Naive thymus-derived CD4-positive, alpha-beta T cell (primary cell): ENCODE data around the gene ADRM1. TPM values are rescaled to one million over a fixed set of nuclear protein-coding genes. Genes with fewer than 3 reads are reported as not detected.

Source experiments
- ATAC-seq: fragments of 150-1000 bp; cut with Tn5 transposase; 2 replicates; pipeline ENCODE4 v1.10.0; 2021; ENCODE audit warnings: mild to moderate bottlenecking, moderate library complexity
- CTCF ChIA-PET: fragments of 350-600 bp; sonication (Branson Sonifier 250); formaldehyde crosslinking; loops from one replicate; lab custom pipeline; 2021; ENCODE audit warnings: antibody characterized with exemption; lab: Charles Lee
- POLR2A ChIA-PET: fragments of 350-600 bp; sonication (Branson Sonifier 250); formaldehyde crosslinking; loops from one replicate; lab custom pipeline; 2021; ENCODE audit warnings: antibody characterized with exemption, inconsistent platforms; lab: Charles Lee
- DNase-seq, 9 donors: peaks; one replicate each; pipeline versions ENCODE4 v3.0.0 to v3.0.0-alpha.2; 2020 to 2022; ENCODE audit warnings: mixed read lengths in 1 of 9
- H3K27ac ChIP-seq: one replicate; pipeline ENCODE4 v1.7.0; 2013; ENCODE audit warnings: mild to moderate bottlenecking, low read depth, low read length, moderate library complexity
- H3K27me3 ChIP-seq, 2 donors: one replicate each; pipeline ENCODE4 v1.7.0; 2013; ENCODE audit warnings: low read length in 2 of 2, mild to moderate bottlenecking in 2 of 2, moderate library complexity in 2 of 2; ENCODE audit not compliant: control insufficient read depth in 2 of 2, insufficient read depth in 2 of 2
- H3K36me3 ChIP-seq, 3 experiments: 1 replicate in 2 of 3; 2 replicates in 1 of 3; pipeline ENCODE4 v1.7.0; 2013; ENCODE audit warnings: low read length in 3 of 3, mild to moderate bottlenecking in 3 of 3, moderate library complexity in 1 of 3; ENCODE audit not compliant: insufficient read depth in 3 of 3, control insufficient read depth in 2 of 3
- H3K4me1 ChIP-seq, 2 donors: one replicate each; pipeline ENCODE4 v1.7.0; 2013; ENCODE audit warnings: low read length in 2 of 2, mild to moderate bottlenecking in 2 of 2, moderate library complexity in 1 of 2; ENCODE audit not compliant: control insufficient read depth in 2 of 2, insufficient read depth in 2 of 2
- H3K4me3 ChIP-seq: 2 replicates; pipeline ENCODE4 v1.7.0; 2013; ENCODE audit warnings: mild to moderate bottlenecking, low read length
- H3K9me3 ChIP-seq, 3 experiments: 1 replicate in 2 of 3; 2 replicates in 1 of 3; pipeline ENCODE4 v1.7.0; 2013; ENCODE audit warnings: low read length in 3 of 3; ENCODE audit not compliant: control insufficient read depth in 2 of 3
- H3K27ac Mint-ChIP-seq, 9 donors: one replicate each; pipeline ENCODE4 v1.8.0; 2020 to 2022; ENCODE audit warnings: mixed read lengths in 9 of 9, mild to moderate bottlenecking in 8 of 9, moderate library complexity in 5 of 9, inconsistent platforms in 2 of 9
- H3K27me3 Mint-ChIP-seq, 5 donors: one replicate each; pipeline ENCODE4 v1.8.0; 2021 to 2022; ENCODE audit warnings: mixed read lengths in 5 of 5, mild to moderate bottlenecking in 1 of 5
- H3K36me3 Mint-ChIP-seq, 5 donors: one replicate each; pipeline ENCODE4 v1.8.0; 2020 to 2022; ENCODE audit warnings: mixed read lengths in 5 of 5, mild to moderate bottlenecking in 3 of 5, inconsistent platforms in 1 of 5
- H3K4me1 Mint-ChIP-seq, 7 donors: one replicate each; pipeline ENCODE4 v1.8.0; 2020 to 2022; ENCODE audit warnings: mixed read lengths in 7 of 7, mild to moderate bottlenecking in 3 of 7, inconsistent platforms in 1 of 7
- H3K4me3 Mint-ChIP-seq, 10 donors: one replicate each; pipeline ENCODE4 v1.8.0; 2020 to 2022; ENCODE audit warnings: mild to moderate bottlenecking in 10 of 10, mixed read lengths in 10 of 10, moderate library complexity in 6 of 10, inconsistent platforms in 2 of 10
- H3K9me3 Mint-ChIP-seq, 11 donors: one replicate each; pipeline ENCODE4 v1.8.0; 2020 to 2022; ENCODE audit warnings: mixed read lengths in 11 of 11, mild to moderate bottlenecking in 4 of 11, inconsistent platforms in 1 of 11, moderate library complexity in 1 of 11
- intact Hi-C, 2 donors: fragments of 100-400 bp; cut with micrococcal nuclease; formaldehyde crosslinking; loops; one replicate each; pipeline ENCODE4 v1.15.1; 2023
- polyA plus RNA-seq, 2 donors: library from polyadenylated mRNA; unstranded; fragments of 300-500 nt; fragmentation: Illumina TruSeq; gene quantifications; one replicate each; pipeline ENCODE4 v1.2.3, GENCODE V29; 2021
- total RNA-seq, 6 experiments: library from RNA in 5 of 6; stranded (reverse) in 5 of 6; gene quantifications; 1 replicate in 5 of 6; 2 replicates in 1 of 6; pipeline ENCODE4 v1.2.3 and lab custom pipeline; 2021 to 2026

The ADRM1 gene
- total and polyA plus RNA-seq, 7 experiments from 2014 or later, result 51.3 to 117 (median 56.1) TPM

GRCh38 chr20:62311832-62312661 lies 9.2 kb downstream of the ADRM1 start:
- H3K36me3 Mint-ChIP-seq, result peaks cover 0 to 8% (median 3%) of the 10 kb centered on the region in 5 donors
- H3K4me1 Mint-ChIP-seq, result no peaks in the 10 kb centered on the region
- ATAC-seq (no peak), DNase-seq (no peak)
- H3K27me3 ChIP-seq, result no peaks in the 10 kb centered on the region
- no peaks in the 10 kb centered on the region for H3K4me1 ChIP-seq
- ChIA-PET CTCF (no interaction called here), POLR2A (no interaction called here)
- intact Hi-C loops, result no loop called here
- H3K27ac ChIP-seq, result no peak overlapping the region
- peaks cover 0 to 23% (median 4%) of the 10 kb centered on the region in 3 experiments for H3K36me3 ChIP-seq
- H3K9me3 Mint-ChIP-seq, result no peaks in the 10 kb centered on the region
- H3K27me3 Mint-ChIP-seq, result no peaks in the 10 kb centered on the region
- H3K9me3 ChIP-seq, result no peaks in the 10 kb centered on the region
- no peak overlapping the region for H3K27ac Mint-ChIP-seq
- no peak overlapping the region for H3K4me3 Mint-ChIP-seq
- no peak overlapping the region for H3K4me3 ChIP-seq

DNA sequence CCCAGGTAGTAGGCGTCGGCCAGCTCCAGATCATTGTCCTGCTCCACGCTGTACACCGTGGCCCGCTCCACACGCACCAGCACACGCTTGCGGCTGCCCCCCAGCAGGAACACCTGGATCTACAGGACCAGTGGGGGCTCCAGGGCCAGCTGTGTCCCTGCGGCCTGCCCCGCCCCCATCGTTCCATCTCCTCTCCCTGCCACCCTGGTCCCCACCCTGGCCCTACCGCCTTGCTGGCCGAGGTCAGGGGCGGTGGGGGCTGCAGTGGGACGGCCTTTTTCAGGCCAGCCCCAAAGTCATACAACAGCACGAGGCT lies 9.8 kb downstream of the ADRM1 start:
- DNase-seq (no peak), ATAC-seq (no peak)
- H3K27ac ChIP-seq, result no peak overlapping the region
- Mint-ChIP-seq H3K27me3 (no peaks in the 10 kb centered on the region), H3K9me3 (no peaks in the 10 kb centered on the region), H3K36me3 (peaks cover 0 to 8% (median 3%) of the 10 kb centered on the region in 5 donors), H3K27ac (no peak overlapping the region), H3K4me1 (no peaks in the 10 kb centered on the region), H3K4me3 (no peak overlapping the region)
- ChIA-PET CTCF (no interaction called here), POLR2A (no interaction called here)
- intact Hi-C loops, result no loop called here
- H3K27me3 ChIP-seq, result no peaks in the 10 kb centered on the region
- H3K9me3 ChIP-seq, result no peaks in the 10 kb centered on the region
- no peaks in the 10 kb centered on the region for H3K4me1 ChIP-seq
- no peak overlapping the region for H3K4me3 ChIP-seq
- peaks cover 0 to 17% (median 4%) of the 10 kb centered on the region in 3 experiments for H3K36me3 ChIP-seq

DNA sequence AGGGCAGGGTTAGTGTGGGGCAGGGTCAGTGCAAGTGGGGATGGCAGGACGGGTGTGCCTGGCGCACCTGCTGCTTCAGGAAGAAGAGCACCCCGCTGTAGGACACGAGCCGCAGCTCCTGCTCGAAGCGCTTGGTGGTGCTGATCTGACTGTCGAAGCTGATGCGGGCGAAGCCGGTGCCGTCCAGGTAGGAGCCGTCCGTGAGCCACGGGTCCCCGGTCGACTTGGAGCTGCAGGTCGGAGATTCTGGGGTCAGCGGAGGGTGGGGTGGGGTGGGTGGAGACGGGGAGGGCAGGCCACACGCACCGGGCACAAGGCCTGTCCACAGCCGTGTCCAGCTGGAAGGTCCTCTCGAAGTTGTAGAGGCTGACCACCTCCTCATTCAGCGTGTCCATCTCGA lies 10.2 kb downstream of the ADRM1 start:
- no peak for DNase-seq
- H3K4me3 ChIP-seq, result no peak overlapping the region
- H3K36me3 ChIP-seq, result peaks cover 0 to 13% (median 4%) of the 10 kb centered on the region in 3 experiments
- peaks cover 0 to 8% (median 3%) of the 10 kb centered on the region in 5 donors for H3K36me3 Mint-ChIP-seq
- ATAC-seq, result no peak
- no peaks in the 10 kb centered on the region for H3K27me3 ChIP-seq
- no peak overlapping the region for H3K27ac ChIP-seq
- ChIA-PET POLR2A (no interaction called here), CTCF (no interaction called here)
- intact Hi-C loops, result no loop called here
- H3K27me3 Mint-ChIP-seq, result no peaks in the 10 kb centered on the region
- no peaks in the 10 kb centered on the region for H3K9me3 ChIP-seq
- no peaks in the 10 kb centered on the region for H3K9me3 Mint-ChIP-seq
- no peak overlapping the region for H3K4me3 Mint-ChIP-seq
- H3K4me1 ChIP-seq, result no peaks in the 10 kb centered on the region
- H3K27ac Mint-ChIP-seq, result no peak overlapping the region
- H3K4me1 Mint-ChIP-seq, result no peaks in the 10 kb centered on the region

DNA sequence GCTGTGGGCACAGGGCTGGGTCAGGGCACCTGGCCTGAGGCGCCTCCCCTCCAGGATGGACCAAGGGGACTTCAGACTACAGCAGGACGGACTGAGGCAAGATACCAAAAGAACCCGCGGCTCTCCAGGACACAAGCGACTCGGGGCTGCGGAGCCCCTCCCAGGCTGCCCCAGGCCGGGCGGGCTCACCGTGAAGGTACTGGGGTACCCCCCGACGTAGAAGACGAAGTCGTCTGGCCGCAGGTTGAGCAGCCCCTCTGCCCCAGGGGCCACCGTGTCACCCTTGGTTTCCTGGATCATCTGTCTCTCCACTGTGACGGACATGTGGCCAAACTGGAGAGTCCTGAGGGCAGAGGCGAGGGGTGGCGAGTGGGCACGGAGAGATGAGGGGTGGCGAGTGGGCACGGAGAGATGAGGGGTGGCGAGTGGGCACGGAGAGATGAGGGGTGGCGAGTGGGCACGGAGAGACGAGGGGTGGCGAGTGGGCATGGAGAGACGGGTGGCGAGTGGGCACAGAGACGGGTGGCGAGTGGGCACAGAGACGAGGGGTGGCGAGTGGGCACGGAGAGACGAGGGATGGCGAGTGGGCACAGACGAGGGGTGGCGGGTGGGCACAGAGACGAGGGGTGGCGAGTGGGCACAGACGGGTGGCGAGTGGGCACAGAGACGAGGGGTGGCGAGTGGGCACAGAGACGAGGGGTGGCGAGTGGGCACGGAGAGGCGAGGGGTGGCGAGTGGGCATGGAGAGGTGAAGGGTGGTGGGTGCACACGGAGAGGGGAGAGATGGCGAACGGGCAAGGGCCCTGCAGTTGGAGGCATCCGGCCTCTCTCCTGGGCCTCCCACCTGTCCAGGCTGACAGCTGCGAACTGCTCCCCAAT lies 10.9 kb downstream of the ADRM1 start:
- Histone ChIP-seq H3K4me1 (no peaks in the 10 kb centered on the region), H3K9me3 (no peaks in the 10 kb centered on the region), H3K36me3 (peaks cover 0 to 6% (median 0%) of the 10 kb centered on the region in 3 experiments), H3K4me3 (no peak overlapping the region), H3K27me3 (no peaks in the 10 kb centered on the region), H3K27ac (no peak overlapping the region)
- Mint-ChIP-seq H3K9me3 (no peaks in the 10 kb centered on the region), H3K4me1 (no peaks in the 10 kb centered on the region), H3K27me3 (no peaks in the 10 kb centered on the region), H3K27ac (no peak overlapping the region), H3K36me3 (peaks cover 0 to 3% (median 0%) of the 10 kb centered on the region in 5 donors), H3K4me3 (no peak overlapping the region)
- ChIA-PET POLR2A (no interaction called here), CTCF (no interaction called here)
- intact Hi-C loops, result no loop called here
- DNase-seq (no peak), ATAC-seq (no peak)

DNA sequence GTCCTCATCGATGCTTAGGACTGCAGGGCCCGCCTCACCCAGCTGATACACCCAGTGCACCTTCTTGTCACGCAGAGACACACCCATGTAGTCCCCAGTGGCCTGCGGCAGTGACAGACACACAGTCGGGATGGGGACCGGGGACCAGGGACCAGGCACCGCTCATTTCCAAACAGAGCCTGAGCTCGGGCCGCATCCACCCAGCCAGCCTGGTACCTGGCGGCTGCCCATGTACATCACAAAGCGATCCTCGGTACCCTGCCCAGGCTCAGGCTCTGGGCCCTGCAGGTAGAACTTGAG lies 11.5 kb downstream of the ADRM1 start:
- no peaks in the 10 kb centered on the region for H3K4me1 ChIP-seq
- Mint-ChIP-seq H3K4me1 (no peaks in the 10 kb centered on the region), H3K9me3 (no peaks in the 10 kb centered on the region), H3K27me3 (no peaks in the 10 kb centered on the region), H3K4me3 (no peak overlapping the region), H3K27ac (no peak overlapping the region), H3K36me3 (no peaks in the 10 kb centered on the region)
- no peak for DNase-seq
- no peaks in the 10 kb centered on the region for H3K27me3 ChIP-seq
- intact Hi-C loops, result no loop called here
- no peak overlapping the region for H3K4me3 ChIP-seq
- no peak for ATAC-seq
- peaks cover 0 to under 1% (median 0%) of the 10 kb centered on the region in 3 experiments for H3K36me3 ChIP-seq
- ChIA-PET POLR2A (no interaction called here), CTCF (no interaction called here)
- H3K9me3 ChIP-seq, result no peaks in the 10 kb centered on the region
- H3K27ac ChIP-seq, result no peak overlapping the region

GRCh38 chr20:62314711-62315302 lies 12.0 kb downstream of the ADRM1 start:
- intact Hi-C loops, result no loop called here
- Mint-ChIP-seq H3K36me3 (no peaks in the 10 kb centered on the region), H3K4me3 (no peak overlapping the region), H3K9me3 (no peaks in the 10 kb centered on the region), H3K27ac (no peak overlapping the region), H3K27me3 (no peaks in the 10 kb centered on the region), H3K4me1 (no peaks in the 10 kb centered on the region)
- Histone ChIP-seq H3K27me3 (no peaks in the 10 kb centered on the region), H3K4me3 (no peak overlapping the region), H3K9me3 (no peaks in the 10 kb centered on the region), H3K36me3 (no peaks in the 10 kb centered on the region), H3K27ac (no peak overlapping the region), H3K4me1 (no peaks in the 10 kb centered on the region)
- ChIA-PET CTCF (interaction anchor here (0.6 kb wide), 1 partner anchor 600 kb away, joined by 3 read pairs; no protein-coding TSS in a partner anchor), POLR2A (no interaction called here)
- no peak for DNase-seq
- ATAC-seq, result no peak
